K562 (cell line): ENCODE results near the gene CPHXL2. TPM values are rescaled to one million over a fixed set of nuclear protein-coding genes. Genes with fewer than 3 reads are reported as not detected.

Experiments
- ATAC-seq: fragments of 200-7000 bp; cut with Tn5 transposase; 3 replicates; pipeline ENCODE4 v1.9.1; 2020; ENCODE audit warnings: moderate library complexity
- Bru-seq: library from RNA; stranded (reverse); fragments of 400-500 nt; gene quantifications from one replicate; lab custom pipeline; 2021; lab: Mats Ljungman, UMichigan
- BruChase-seq, 2 experiments: library from RNA; stranded (reverse); fragments of 400-500 nt; gene quantifications; one replicate each; lab custom pipeline; 2021; lab: Mats Ljungman, UMichigan
- BruUV-seq: library from RNA; stranded (reverse); fragments of 400-500 nt; replicated peaks from 2 replicates; lab custom pipeline; 2021; lab: Mats Ljungman, UMichigan
- CTCF ChIA-PET: fragments of 300-600 bp; formaldehyde crosslinking; extraction: SDS; loops from one replicate; lab custom pipeline; 2021; ENCODE audit warnings: low intra/inter-chr PET ratio; lab: Yijun Ruan, JAX
- POLR2A ChIA-PET: fragments of 300-600, 350-650 bp; sonication (Branson Sonifier 250); formaldehyde crosslinking; extraction: SDS; loops from one replicate; lab custom pipeline; 2021; ENCODE audit warnings: antibody characterized with exemption, inconsistent platforms; lab: Yijun Ruan, JAX
- DNase-seq, 4 experiments: peaks; one replicate each; pipeline versions ENCODE4 v3.0.0 to v3.0.0-alpha.2; 2011 to 2018; ENCODE audit warnings: low spot score in 3 of 4, mixed read lengths in 3 of 4; ENCODE audit errors: extremely low read depth in 1 of 4
- FAIRE-seq: peaks from 2 replicates; lab custom pipeline; 2011; peaks lifted over from hg19 to GRCh38; lab: Jason Lieb, UNC
- H2AFZ ChIP-seq: 2 replicates; pipeline ENCODE4 v1.6.0; 2011; ENCODE audit warnings: low read depth, low read length, control low read depth, inconsistent platforms
- H3K27ac ChIP-seq: fragments of 200-600 bp; 3 replicates; pipeline ENCODE4 v1.8.0; 2011; ENCODE audit warnings: low read depth, mild to moderate bottlenecking, control low read depth, inconsistent platforms, low read length, moderate library complexity, mixed read lengths; ENCODE audit errors: extremely low read depth
- H3K27me3 ChIP-seq, 2 experiments: fragments of 300-600 bp in 1 of 2; 2 replicates in 1 of 2; 3 replicates in 1 of 2; pipeline versions ENCODE4 v1.6.0 to v1.8.0; 2011; ENCODE audit warnings: inconsistent platforms in 2 of 2, low read length in 2 of 2, mild to moderate bottlenecking in 1 of 2, mixed read lengths in 1 of 2, moderate library complexity in 1 of 2; ENCODE audit not compliant: control insufficient read depth in 2 of 2, insufficient read depth in 2 of 2
- H3K36me3 ChIP-seq: fragments of 300-600 bp; 3 replicates; pipeline ENCODE4 v1.8.0; 2011; ENCODE audit warnings: mild to moderate bottlenecking, low read length, inconsistent platforms; ENCODE audit not compliant: control insufficient read depth, insufficient read depth
- H3K4me1 ChIP-seq, 2 experiments: fragments of 200-600 bp in 1 of 2; replicated peaks in 1 of 2; 2 replicates in 1 of 2; 3 replicates in 1 of 2; pipeline versions ENCODE4 v1.5.1 to v1.8.0; 2011; ENCODE audit warnings: inconsistent platforms in 2 of 2, low read length in 2 of 2, mild to moderate bottlenecking in 1 of 2, mixed read lengths in 1 of 2, moderate library complexity in 1 of 2; ENCODE audit not compliant: control insufficient read depth in 2 of 2, insufficient read depth in 2 of 2
- H3K4me2 ChIP-seq: 2 replicates; pipeline ENCODE4 v1.6.1; 2011; ENCODE audit warnings: low read length, control low read depth, inconsistent platforms, mixed read lengths; ENCODE audit not compliant: insufficient read depth
- H3K4me3 ChIP-seq: fragments of 200-600 bp; sonication (generic), shearing (Covaris generic); 2 replicates; pipeline ENCODE4 v1.5.1; 2016; ENCODE audit warnings: control low read depth, inconsistent platforms
- H3K79me2 ChIP-seq: fragments of 200-600 bp; 3 replicates; pipeline ENCODE4 v1.8.0; 2011; ENCODE audit warnings: low read length, inconsistent platforms; ENCODE audit not compliant: control insufficient read depth, insufficient read depth
- H3K9ac ChIP-seq, 2 experiments: 2 replicates each; pipeline versions ENCODE4 v1.6.0 to v1.6.1; 2011; ENCODE audit warnings: low read depth in 2 of 2, low read length in 2 of 2, control low read depth in 1 of 2, inconsistent platforms in 1 of 2, mild to moderate bottlenecking in 1 of 2, mixed read lengths in 1 of 2; ENCODE audit not compliant: insufficient read depth in 1 of 2
- H3K9me1 ChIP-seq: one replicate; pipeline ENCODE4 v1.6.0; 2011; ENCODE audit warnings: inconsistent platforms, mild to moderate bottlenecking, low read length, moderate library complexity; ENCODE audit not compliant: control insufficient read depth, insufficient read depth
- H3K9me3 ChIP-seq: replicated peaks from 2 replicates; pipeline ENCODE4 v1.5.1; 2011; ENCODE audit warnings: low read depth, low read length, inconsistent platforms; ENCODE audit not compliant: control insufficient read depth, insufficient read depth
- H4K20me1 ChIP-seq: replicated peaks from 2 replicates; pipeline ENCODE4 v1.6.1; 2011; ENCODE audit warnings: low read length, inconsistent platforms, mixed read lengths; ENCODE audit not compliant: control insufficient read depth, insufficient read depth
- ATF2 ChIP-seq: sonication (generic); formaldehyde crosslinking; IDR thresholded peaks from 2 replicates; pipeline ENCODE4 v1.8.1; 2022; ENCODE audit warnings: missing genetic modification reagents
- BRCA1 ChIP-seq, 2 experiments: fragments of 450-650 bp in 1 of 2; sonication (generic) in 1 of 2; formaldehyde crosslinking in 1 of 2; IDR thresholded peaks; 2 replicates each; pipeline versions ENCODE4 v1.5.0 to v1.6.1; 2017 to 2020; ENCODE audit warnings: mild to moderate bottlenecking in 1 of 2, missing genetic modification reagents in 1 of 2
- ETV1 ChIP-seq: fragments of 450-650 bp; conservative IDR thresholded peaks from 2 replicates; pipeline ENCODE4 v1.6.1; 2016; ENCODE audit warnings: missing genetic modification characterization, control low read depth, low read depth, missing compliant biosample characterization
- HOMEZ ChIP-seq: fragments of 250-450 bp; sonication (Bioruptor Pico); IDR thresholded peaks from 2 replicates; pipeline ENCODE4 v1.4.0; 2020; ENCODE audit warnings: mild to moderate bottlenecking, moderate library complexity
- NCOA1 ChIP-seq: fragments of 450-650 bp; IDR thresholded peaks from 2 replicates; pipeline ENCODE4 v1.6.1; 2016; ENCODE audit warnings: low read depth
- NFRKB ChIP-seq: fragments of 450-650 bp; IDR thresholded peaks from 2 replicates; pipeline ENCODE4 v1.6.1; 2016; ENCODE audit warnings: low read depth
- POLR2AphosphoS2 ChIP-seq: IDR thresholded peaks from 2 replicates; pipeline ENCODE4 v1.6.1; 2012; ENCODE audit warnings: low read length, improper control_type of control experiment
- RAD51 ChIP-seq: fragments of 450-650 bp; IDR thresholded peaks from 2 replicates; pipeline ENCODE4 v1.7.1; 2016; ENCODE audit warnings: low read depth, mild to moderate bottlenecking, borderline replicate concordance
- SRSF1 ChIP-seq: fragments of 200-400 bp; formaldehyde crosslinking; IDR thresholded peaks from 2 replicates; pipeline ENCODE4 v1.6.1; 2017; ENCODE audit warnings: mild to moderate bottlenecking, low read depth, low read length, moderate library complexity
- STAG1 ChIP-seq: sonication (generic); formaldehyde crosslinking; IDR thresholded peaks from 2 replicates; pipeline ENCODE4 v1.5.0; 2020; ENCODE audit warnings: missing genetic modification reagents, borderline replicate concordance
- TCF15 ChIP-seq: fragments of 250-450 bp; sonication (Bioruptor Pico); IDR thresholded peaks from 2 replicates; pipeline ENCODE4 v1.8.0; 2022; ENCODE audit warnings: moderate library complexity, mild to moderate bottlenecking, inconsistent platforms
- ZNF174 ChIP-seq: fragments of 250-450 bp; sonication (Bioruptor Pico); IDR thresholded peaks from 2 replicates; pipeline ENCODE4 v1.4.0; 2020; ENCODE audit warnings: mild to moderate bottlenecking
- ZNF217 ChIP-seq: sonication (generic); formaldehyde crosslinking; IDR thresholded peaks from 2 replicates; pipeline ENCODE4 v1.8.0; 2022; ENCODE audit warnings: mild to moderate bottlenecking, missing genetic modification reagents
- WGBS: fragments of 100-300 bp; shearing (Covaris generic); methylation state at CpG from one replicate; pipeline ENCODE4 v1.1.6; 2016; ENCODE audit warnings: low coverage, mixed read lengths; ENCODE audit not compliant: insufficient coverage; ENCODE audit errors: missing lambda C conversion rate; 5-methylcytosine and 5-hydroxymethylcytosine counted together
- in situ Hi-C: fragments of 300-500 bp; cut with MboI; formaldehyde crosslinking; loops from 4 replicates; pipeline ENCODE4 v1.15.0; 2018; ENCODE audit warnings: inconsistent platforms, mixed read lengths
- intact Hi-C: fragments of 100-400 bp; cut with micrococcal nuclease; formaldehyde crosslinking; loops from 2 replicates; pipeline ENCODE4 v1.14.2; 2022
- long read RNA-seq, 3 experiments: library from polyadenylated mRNA in 2 of 3; library from RNA in 1 of 3; unstranded in 2 of 3; stranded (forward) in 1 of 3; transcript quantifications; one replicate each; pipeline ENCODE4 v2.0.0, GENCODE V29; 2019 to 2022
- polyA minus RNA-seq, 3 experiments: library from RNA; depleted of rRNA, polyadenylated mRNA; stranded (reverse); fragments of >200 nt; gene quantifications; 2 replicates each; pipeline ENCODE4 v1.2.3, GENCODE V29; 2011
- polyA plus RNA-seq, 8 experiments: library from polyadenylated mRNA; depleted of rRNA in 4 of 8; stranded (reverse) in 5 of 8; unstranded in 3 of 8; fragments of >200 nt; fragmentation: Nextera tagmentation in 2 of 8; fragmentation: Illumina TruSeq in 1 of 8; extraction: Ambion mirVana in 2 of 8; extraction: Trizol in 1 of 8; gene quantifications; 2 replicates each; pipeline versions ENCODE4 v1.2.1 to v1.2.3, GENCODE V29; 2011 to 2014; ENCODE audit warnings: inconsistent platforms in 1 of 8, missing spikeins in 1 of 8
- total RNA-seq, 7 experiments: library from RNA; depleted of rRNA in 6 of 7; stranded (reverse); fragments of >200 nt in 6 of 7; fragmentation: Illumina TruSeq in 2 of 7; extraction: Trizol in 2 of 7; gene quantifications; 2 replicates each; pipeline versions ENCODE4 v1.2.1 to v1.2.3, GENCODE V29; 2011 to 2021; ENCODE audit warnings: low replicate concordance in 1 of 7

CPHXL2 gene
- total RNA-seq (2011; cell fraction: chromatin; rRNA removed; ENCODE audit: low replicate concordance), result not detected in 2 replicates
- total RNA-seq (2011; cell fraction: nucleolus; rRNA removed), result not detected in 2 replicates
- total RNA-seq (2011; cell fraction: nucleoplasm; rRNA removed), result not detected in 2 replicates
- total RNA-seq (2014; rRNA removed) (not detected in 2 replicates), total RNA-seq (2014; rRNA removed; fragmentation: Illumina TruSeq; extraction: Trizol) (not detected in 2 replicates), total RNA-seq (2015; rRNA removed; fragmentation: Illumina TruSeq; extraction: Trizol) (not detected in 2 replicates), total RNA-seq (2021) (not detected in 2 replicates), polyA plus RNA-seq (2011; rRNA removed) (not detected in 2 replicates), polyA plus RNA-seq (2014; fragmentation: Illumina TruSeq; extraction: Trizol) (not detected in 2 replicates), polyA plus RNA-seq (2014; fragmentation: Nextera tagmentation; extraction: Ambion mirVana) (not detected), polyA plus RNA-seq (2014; rRNA removed) (not detected in 2 replicates), polyA minus RNA-seq (2011; rRNA and poly(A)+ RNA removed) (not detected in 2 replicates), Bru-seq, nascent RNA (not detected), BruChase-seq, experiment 1, labeled RNA remaining after a 2-hour chase (percentile 6 among the genes with signal in this experiment), BruChase-seq, experiment 2, labeled RNA remaining after a 6-hour chase (not detected)
- polyA plus RNA-seq (2011; cell fraction: cytosol; rRNA removed), result not detected in 2 replicates
- polyA plus RNA-seq (2011; cell fraction: nucleus; rRNA removed), result not detected in 2 replicates
- not detected in 2 replicates for polyA plus RNA-seq (2012)
- polyA minus RNA-seq (2011; cell fraction: cytosol; rRNA and poly(A)+ RNA removed), result not detected in 2 replicates
- not detected in 2 replicates for polyA minus RNA-seq (2011; cell fraction: nucleus; rRNA and poly(A)+ RNA removed)
- long read RNA-seq, experiment 1, result 0 reads
- long read RNA-seq, experiment 2, result 0 reads
- long read RNA-seq, experiment 3, result 0 reads

GRCh38 chr16:75676909-75677308 is at the start of gene CPHXL2:
CPHXL2 (minus strand) TSS chr16:75677009; CDS start chr16:75676999, 10 bp downstream.
- FAIRE-seq (no peak), ATAC-seq (no peak), DNase-seq (no peak)
- Histone ChIP-seq H3K4me2 (no peak within 1 kb of the TSS), H3K79me2 (no peaks in the 10 kb centered on the region), H3K9me1 (no peaks in the 10 kb centered on the region), H3K36me3 (no peaks in the 10 kb centered on the region), H3K9ac (no peak within 1 kb of the TSS), H3K27ac (no peak within 1 kb of the TSS), H3K9me3 (no peaks in the 10 kb centered on the region), H3K27me3 (peaks cover under 1 to 17% of the 10 kb centered on the region in 2 experiments; a peak in 4 of 5 replicates), H4K20me1 (no peaks in the 10 kb centered on the region), H3K4me1 (no peaks in the 10 kb centered on the region), H2AFZ (no peak within 1 kb of the TSS), H3K4me3 (no peak within 1 kb of the TSS)
- 6% methylated on average over 4 of the region's 4 CpGs for WGBS
- ChIA-PET POLR2A (interaction anchor here (1.0 to 1.9 kb wide), 4 partner anchors 15 to 32 kb away, joined by 3 to 8 read pairs (median 4); no protein-coding TSS in a partner anchor), CTCF (no interaction called here)
- BruUV-seq, result no TSS peak
- intact Hi-C loops, result no loop called here
- in situ Hi-C loops, result no loop called here
- no peak for TF ChIP-seq SRSF1
- no peak for TF ChIP-seq ZNF217 (CRISPR knock-in tag)
- no peak for TF ChIP-seq NFRKB
- no peak for TF ChIP-seq ETV1 (tag)
- no peak for TF ChIP-seq TCF15 (CRISPR knock-in tag)
- TF ChIP-seq STAG1 (CRISPR knock-in tag), result no peak
- no peak for TF ChIP-seq ZNF174
- no peak for TF ChIP-seq BRCA1 (IDR thresholded peaks at IDR 0.05)
- TF ChIP-seq BRCA1 (CRISPR knock-in tag; IDR thresholded peaks at IDR 0.05), result no peak
- no peak for TF ChIP-seq NCOA1
- no peak for TF ChIP-seq RAD51
- no peak for TF ChIP-seq HOMEZ (CRISPR knock-in tag)
- no peak for TF ChIP-seq ATF2 (CRISPR knock-in tag)
- no peak for TF ChIP-seq POLR2AphosphoS2
